Measurements from ENCODE around the gene CCN2.
"Not testable (repeated sequence)": the region's sequence is repeated elsewhere in the genome, so short reads cannot be mapped to it uniquely, and the experiment has no call there.

Gene CCN2

GRCh38 chr6:131945971-131946370 lies 5.2 kb downstream of the CCN2 start:
- no peak for DNase-seq

GRCh38 chr6:131937703-131938631 lies 13.2 kb downstream of the CCN2 start:
- no peak for DNase-seq

DNA sequence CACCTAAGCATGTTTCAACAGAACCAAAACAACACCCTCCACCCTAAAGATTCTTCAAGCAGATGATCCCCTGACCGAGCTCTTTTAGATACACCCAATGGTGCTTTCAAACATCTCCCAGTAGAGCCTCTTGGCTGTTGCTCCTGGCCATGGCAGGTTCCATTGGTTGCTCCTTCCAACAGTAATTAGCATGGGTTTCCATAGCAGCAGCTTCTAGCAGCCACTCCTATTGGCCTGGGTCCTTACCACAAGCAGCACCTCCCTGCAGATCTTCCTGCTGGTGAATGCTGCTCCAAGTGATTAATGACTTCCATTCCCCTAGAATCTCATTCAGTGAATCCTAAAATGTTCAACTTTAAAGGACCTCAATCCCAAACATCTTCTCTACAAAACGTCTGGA lies 13.9 kb downstream of the CCN2 start:
- DNase-seq: no peak

GRCh38 chr6:131936156-131936555 lies 15.0 kb downstream of the CCN2 start:
- DNase-seq: no peak

DNA sequence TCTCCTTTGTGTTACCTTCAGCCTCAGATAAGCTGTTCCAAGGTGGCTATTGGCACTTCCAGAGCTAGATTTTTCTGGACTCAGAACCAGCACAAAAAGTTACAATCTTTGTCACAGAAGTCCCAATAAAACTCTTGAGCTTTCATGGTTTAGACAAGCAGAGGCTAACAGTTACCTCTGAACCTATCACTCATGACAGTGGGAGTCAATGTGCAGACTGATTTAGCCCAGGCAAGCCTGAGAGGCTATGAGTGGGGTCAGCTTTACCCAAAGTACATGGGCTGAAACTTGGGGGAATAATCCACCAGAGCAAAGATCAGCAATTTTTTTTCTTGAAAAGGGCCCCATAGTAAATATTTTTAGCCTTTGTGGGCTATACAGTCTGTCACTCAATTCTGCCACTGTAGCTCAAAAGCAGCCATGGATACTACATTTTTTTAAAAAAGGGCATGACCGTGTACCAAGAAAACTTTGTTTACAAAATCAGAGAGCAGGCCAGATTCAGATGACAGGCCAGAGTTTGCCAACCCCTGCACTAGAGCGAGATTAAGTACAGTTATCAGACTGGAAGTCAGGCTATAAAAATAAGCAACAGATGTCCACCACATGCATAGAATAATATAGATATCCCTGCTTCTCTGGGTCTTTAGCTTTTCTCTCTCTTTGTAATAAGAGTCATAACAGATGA lies 20.0 kb downstream of the CCN2 start:
- no peak for DNase-seq

- DNase-seq: no peak
These were observed 21.2 kb downstream of the CCN2 start for GRCh38 chr6:131929976-131930375.

GRCh38 chr6:131929264-131929663 lies 21.9 kb downstream of the CCN2 start:
- DNase-seq: no peak

- peak in 2 of 51 donors; percentile 2 to 18 for DNase-seq
These were observed 26.2 kb downstream of the CCN2 start for GRCh38 chr6:131924881-131925474.

GRCh38 chr6:131923356-131923755 lies 27.8 kb downstream of the CCN2 start:
- DNase-seq: peak in 11 of 51 donors; percentile 1 to 34 (median 14)

- no peak for DNase-seq
These were observed 30.5 kb downstream of the CCN2 start for GRCh38 chr6:131920656-131921055.

DNA sequence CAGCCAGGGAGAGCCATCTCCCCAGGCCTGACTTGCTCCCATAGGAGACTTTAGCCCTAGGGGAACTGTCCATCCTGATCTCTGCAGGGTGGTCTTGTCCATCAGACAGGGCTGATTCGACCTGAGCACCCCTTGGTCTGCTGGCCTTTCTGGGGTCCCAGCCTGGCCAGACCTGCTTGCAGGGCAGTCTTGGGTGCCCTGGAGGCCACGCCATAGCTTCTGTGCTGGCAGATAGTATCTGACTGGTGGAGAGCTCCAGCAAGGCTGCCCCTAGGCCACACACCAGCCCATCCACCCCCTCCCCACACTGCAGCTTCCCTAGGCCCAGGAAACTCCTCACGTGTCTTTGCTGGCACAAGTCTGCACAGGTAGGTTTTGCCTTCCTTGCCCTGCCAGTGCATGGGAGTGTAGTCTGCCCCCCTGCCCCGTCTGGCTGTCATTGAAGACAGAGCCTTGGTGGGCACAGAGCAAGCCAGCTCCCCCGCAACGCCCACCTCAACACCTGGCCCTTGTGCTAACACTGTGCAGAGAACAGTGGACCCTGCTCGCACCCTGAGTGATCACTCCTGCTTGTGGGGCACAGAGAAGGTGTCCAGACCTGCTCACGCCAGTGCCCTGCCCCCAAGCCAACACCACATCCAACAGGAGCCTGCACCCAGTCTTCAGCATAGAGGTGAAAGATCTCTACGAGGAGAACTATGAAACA lies 32.4 kb downstream of the CCN2 start:
- DNase-seq: no peak

DNA sequence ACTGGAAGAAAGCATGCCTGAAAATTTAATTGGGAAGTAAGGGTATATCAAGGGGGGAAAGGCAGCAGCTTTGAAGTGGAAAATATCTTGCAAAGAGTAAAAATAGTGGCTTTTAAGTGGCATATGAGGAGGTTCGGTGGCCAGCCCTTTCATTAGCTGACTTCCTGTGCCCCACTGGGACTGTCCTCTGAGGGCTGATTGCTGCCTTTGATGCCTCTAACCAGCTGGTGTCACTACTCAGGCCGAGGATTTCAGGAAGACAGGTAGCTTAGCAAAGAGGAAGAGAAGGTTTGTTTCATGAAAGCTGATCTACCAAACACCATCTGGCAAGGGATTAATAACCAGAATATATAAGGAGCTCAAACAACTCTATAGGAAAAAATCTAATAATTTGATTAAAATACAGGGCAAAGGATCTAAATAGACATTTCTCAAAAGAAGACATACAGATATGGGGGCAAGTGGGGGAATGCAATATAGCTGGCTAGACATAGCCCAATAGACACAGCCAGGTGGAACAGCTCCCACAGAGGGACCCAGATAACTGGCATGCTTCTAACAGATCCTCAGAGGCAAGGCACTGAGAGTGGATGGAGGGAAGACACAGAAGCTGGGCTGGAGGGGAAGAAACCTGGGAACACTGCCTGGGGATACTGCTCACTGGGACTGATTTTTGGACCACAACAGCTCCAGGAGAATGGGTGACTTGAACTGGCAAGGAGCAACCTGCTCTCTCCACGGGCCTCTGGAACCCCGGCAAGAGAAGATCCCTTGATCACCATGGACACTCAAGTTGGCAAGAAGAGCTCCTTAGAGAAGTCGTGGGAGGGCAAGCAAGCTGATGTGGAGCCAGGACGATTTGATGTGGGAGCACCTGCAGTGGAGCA lies 33.2 kb downstream of the CCN2 start:
- no peak for DNase-seq

DNA sequence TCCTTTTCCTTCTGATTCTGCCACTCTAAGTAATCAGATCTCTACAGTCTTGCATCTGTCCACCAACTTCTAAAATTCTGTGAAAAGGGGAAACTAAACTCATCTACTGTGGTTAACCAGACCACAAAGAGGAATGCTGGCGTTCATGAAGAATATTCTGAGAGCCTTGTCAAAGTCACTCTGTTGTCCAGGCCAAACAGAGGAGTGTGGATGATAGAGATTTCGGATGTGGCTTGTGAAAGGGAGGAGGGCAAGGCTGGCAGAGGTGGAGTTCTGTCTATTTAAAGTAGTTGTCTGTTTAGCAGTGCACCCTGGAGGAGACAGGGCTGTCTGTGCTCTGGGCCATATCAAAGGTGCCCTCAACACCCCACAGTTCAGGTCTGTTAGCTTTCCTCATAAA lies 33.9 kb downstream of the CCN2 start:
- DNase-seq: no peak

DNA sequence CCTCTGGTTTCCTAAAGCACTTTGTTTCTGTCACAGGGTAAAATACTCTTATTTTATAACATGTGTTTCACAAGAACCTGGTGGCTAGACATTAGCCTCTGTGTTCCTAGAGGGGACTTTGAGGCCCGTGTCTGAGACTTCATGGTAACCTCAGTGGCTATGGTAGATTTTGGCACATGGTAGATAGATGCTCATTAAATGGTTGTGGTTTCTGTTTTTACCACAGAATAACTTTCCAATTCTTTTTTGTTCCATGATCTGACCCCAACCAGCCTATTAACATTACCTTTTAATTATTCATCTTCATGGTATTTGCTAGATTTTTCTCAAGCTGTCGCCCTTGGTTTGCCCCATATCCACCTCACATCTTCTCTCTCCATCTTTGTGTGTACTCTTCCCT lies 34.3 kb downstream of the CCN2 start:
- DNase-seq: no peak

DNA sequence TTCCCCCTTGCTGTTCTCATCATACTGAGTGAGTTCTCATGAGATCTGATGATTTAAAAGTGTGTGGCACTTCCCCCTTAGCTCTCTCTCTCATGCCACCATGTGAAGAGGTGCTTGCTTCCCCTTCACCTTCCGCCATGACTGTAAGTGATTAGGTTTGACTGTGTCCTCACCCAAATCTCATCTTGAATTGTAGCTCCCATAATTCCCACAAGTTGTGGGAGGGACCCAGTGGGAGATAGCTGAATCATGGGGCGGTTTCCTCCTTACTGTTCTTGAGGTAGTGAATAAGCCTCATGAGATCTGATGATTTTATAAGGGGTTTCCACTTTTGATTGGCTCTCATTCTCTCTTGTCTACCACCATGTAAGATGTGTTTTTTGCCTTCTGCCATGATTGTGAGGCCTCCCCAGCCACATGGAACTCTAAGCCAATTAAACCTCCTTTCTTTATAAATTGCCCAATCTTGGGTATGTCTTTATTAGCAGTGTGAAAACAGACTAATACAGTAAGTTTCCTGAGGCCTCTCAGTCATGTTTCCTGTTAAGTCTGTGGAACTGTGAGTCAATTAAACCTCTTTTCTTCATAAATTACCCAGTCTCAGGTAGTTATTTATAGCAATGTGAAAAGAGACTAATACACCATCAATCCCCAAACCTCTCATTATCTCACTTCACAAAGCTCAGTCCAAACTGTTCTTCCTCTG lies 34.9 kb downstream of the CCN2 start:
- DNase-seq: not testable (repeated sequence)

GRCh38 chr6:131914967-131915751 lies 36.0 kb downstream of the CCN2 start:
- peak in 28 of 51 donors; percentile 0 to 66 (median 21) for DNase-seq

DNA sequence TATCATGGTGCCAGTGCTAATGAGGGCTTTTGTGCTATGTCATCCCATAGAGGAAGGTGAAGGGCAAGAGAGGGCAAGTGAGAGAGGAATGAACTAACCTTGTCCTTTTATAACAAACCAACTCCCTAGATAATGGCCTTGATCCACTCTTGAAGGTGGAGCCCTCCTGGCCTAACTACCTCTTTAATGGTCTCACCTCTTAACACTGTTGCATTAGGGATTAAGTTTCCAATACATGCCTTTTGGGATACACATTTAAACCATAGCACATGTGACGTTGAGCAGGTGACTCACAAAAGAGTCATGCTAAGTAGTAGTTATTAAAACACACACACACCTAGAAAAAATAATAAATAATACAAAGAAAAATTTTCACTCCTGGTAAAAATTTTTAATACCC lies 36.9 kb downstream of the CCN2 start:
- DNase-seq: no peak

DNA sequence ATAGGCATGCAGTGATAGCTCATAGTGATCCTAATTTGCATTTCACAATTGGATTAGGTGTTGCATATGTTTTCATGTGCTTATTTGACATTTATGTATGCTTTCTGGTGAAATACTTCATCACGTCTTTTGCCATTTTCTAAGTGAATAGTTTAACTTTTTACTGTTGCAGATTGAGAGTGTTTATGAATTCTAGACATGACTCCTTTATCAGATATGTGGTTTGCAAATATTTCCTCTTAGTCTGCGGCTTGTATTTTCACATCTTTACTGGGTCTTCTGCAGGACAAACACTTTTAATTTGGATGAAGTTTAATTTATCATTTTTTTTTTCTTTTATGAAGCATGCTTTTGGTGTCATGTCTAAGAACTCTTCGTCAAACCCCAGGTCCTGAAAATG lies 39.2 kb downstream of the CCN2 start:
- no peak for DNase-seq

DNA sequence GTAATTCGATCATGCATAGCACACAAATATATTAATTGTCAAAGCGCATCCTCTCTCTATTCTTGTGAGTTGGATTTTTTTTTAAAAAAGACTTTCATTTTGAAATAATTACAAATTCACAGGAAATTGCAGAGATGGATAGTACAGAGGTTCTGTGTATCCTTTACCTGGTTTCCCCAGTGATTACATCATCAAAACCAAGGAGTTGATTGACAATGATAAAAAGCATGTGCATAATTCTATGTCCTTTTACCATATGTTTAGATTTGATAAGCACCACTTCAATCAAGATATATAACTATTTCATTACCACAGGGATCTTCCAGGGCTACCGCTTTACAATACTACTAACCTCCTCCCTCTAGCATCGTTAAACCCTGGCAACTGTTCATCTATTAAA lies 40.2 kb downstream of the CCN2 start:
- DNase-seq: no peak
